GM12878 (cell line): ENCODE measurements around the gene SPINT1. TPM values are rescaled to one million over a fixed set of nuclear protein-coding genes. Genes with fewer than 3 reads are reported as not detected.

Experiments used
- BMI1 ChIP-seq: fragments of 450-650 bp; IDR thresholded peaks from 2 replicates; pipeline ENCODE4 v1.6.1; 2016; ENCODE audit warnings: mild to moderate bottlenecking, moderate library complexity, borderline replicate concordance
- CHD1 ChIP-seq: IDR thresholded peaks from 2 replicates; pipeline ENCODE4 v1.6.1; 2012; ENCODE audit warnings: low read depth, low read length, improper control_type of control experiment
- DPF2 ChIP-seq: fragments of 450-650 bp; IDR thresholded peaks from 2 replicates; pipeline ENCODE4 v1.6.1; 2017; ENCODE audit warnings: mild to moderate bottlenecking
- FOXK2 ChIP-seq: fragments of 450-650 bp; IDR thresholded peaks from 2 replicates; pipeline ENCODE4 v1.6.1; 2017; ENCODE audit warnings: mild to moderate bottlenecking, moderate library complexity
- MEF2A ChIP-seq: IDR thresholded peaks from 2 replicates; pipeline ENCODE4 v1.6.1; 2011; ENCODE audit warnings: low read depth, mild to moderate bottlenecking, low read length, moderate library complexity; ENCODE audit not compliant: insufficient read depth
- NFYA ChIP-seq: IDR thresholded peaks from 2 replicates; pipeline ENCODE4 v1.6.1; 2011; ENCODE audit warnings: low read depth, mild to moderate bottlenecking, low read length, improper control_type of control experiment, borderline replicate concordance
- POU2F2 ChIP-seq: IDR thresholded peaks from 3 replicates; pipeline ENCODE4 v1.6.1; 2011; ENCODE audit warnings: low read depth, mild to moderate bottlenecking, low read length, borderline replicate concordance
- SMC3 ChIP-seq: IDR thresholded peaks from 2 replicates; pipeline ENCODE4 v1.6.1; 2011; ENCODE audit warnings: low read length, improper control_type of control experiment, borderline replicate concordance
- TAF1 ChIP-seq: IDR thresholded peaks from 2 replicates; pipeline ENCODE4 v1.6.1; 2011; ENCODE audit warnings: mild to moderate bottlenecking, low read depth, low read length, borderline replicate concordance
- TCF3 ChIP-seq: IDR thresholded peaks from 2 replicates; pipeline ENCODE4 v1.6.1; 2012; ENCODE audit warnings: low read depth, mild to moderate bottlenecking, low read length, borderline replicate concordance; ENCODE audit not compliant: insufficient read depth
- polyA plus RNA-seq, 11 experiments: library from polyadenylated mRNA; depleted of rRNA in 4 of 11; unstranded in 6 of 11; stranded (reverse) in 5 of 11; fragments of >200 nt; fragmentation: Nextera tagmentation in 4 of 11; fragmentation: Illumina TruSeq in 1 of 11; extraction: Ambion mirVana in 4 of 11; extraction: Trizol in 1 of 11; gene quantifications; 1 replicate in 1 of 11; 2 replicates in 10 of 11; pipeline versions ENCODE4 v1.2.1 to v1.2.3, GENCODE V29; 2011 to 2016; ENCODE audit warnings: inconsistent platforms in 2 of 11, missing spikeins in 2 of 11, low read depth in 1 of 11
- total RNA-seq, 4 experiments: library from RNA; depleted of rRNA in 3 of 4; stranded (reverse); fragments of >200 nt in 3 of 4; fragmentation: Illumina TruSeq in 1 of 4; extraction: Trizol in 1 of 4; gene quantifications; 2 replicates each; pipeline versions ENCODE4 v1.2.1 to v1.2.3, GENCODE V29; 2013 to 2021
- TF ChIP-seq, protein P1 (sequence below): fragments of 450-650 bp; conservative IDR thresholded peaks from 2 replicates; pipeline ENCODE4 v1.6.1; 2017; ENCODE audit warnings: mild to moderate bottlenecking, moderate library complexity
- TF ChIP-seq, protein P2 (sequence below): IDR thresholded peaks from 2 replicates; pipeline ENCODE4 v1.6.1; 2011; ENCODE audit warnings: mild to moderate bottlenecking, low read depth, low read length, moderate library complexity; ENCODE audit not compliant: insufficient replicate concordance

SPINT1 gene
- total and polyA plus RNA-seq, 10 of the 15 experiments (the other 5 are each of a cell fraction or from before 2014, with no cell fraction given) = 3.5 to 28.6 (median 10.2) TPM

DNA sequence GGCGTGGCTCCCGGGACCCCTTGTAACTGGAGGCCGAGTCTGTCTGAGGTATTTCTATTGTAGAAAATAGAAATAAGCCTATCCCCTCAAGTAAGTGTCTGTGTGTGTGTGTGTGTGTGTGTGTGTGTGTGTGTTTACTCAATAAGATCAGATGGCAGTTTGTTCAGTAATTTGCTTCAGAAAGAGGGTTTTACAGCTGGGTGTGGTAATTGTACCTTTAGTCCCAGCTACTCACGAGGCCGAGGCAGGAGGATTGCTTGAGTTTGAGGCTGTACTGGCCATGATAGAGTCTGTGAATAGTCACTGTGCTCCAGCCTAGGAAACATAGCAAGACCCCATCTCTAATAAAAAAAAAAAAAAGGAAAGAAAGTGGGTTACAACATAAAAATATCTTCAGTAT is 8.7 kb downstream of the SPINT1 start (continued):
- TF ChIP-seq BMI1 (no peak), MEF2A (no peak), SMC3 (no peak), TAF1 (no peak), FOXK2 (no peak), CHD1 (no peak), POU2F2 (no peak), DPF2 (no peak), NFYA (no peak), TCF3 (no peak)
- TF ChIP-seq, protein P1, sequence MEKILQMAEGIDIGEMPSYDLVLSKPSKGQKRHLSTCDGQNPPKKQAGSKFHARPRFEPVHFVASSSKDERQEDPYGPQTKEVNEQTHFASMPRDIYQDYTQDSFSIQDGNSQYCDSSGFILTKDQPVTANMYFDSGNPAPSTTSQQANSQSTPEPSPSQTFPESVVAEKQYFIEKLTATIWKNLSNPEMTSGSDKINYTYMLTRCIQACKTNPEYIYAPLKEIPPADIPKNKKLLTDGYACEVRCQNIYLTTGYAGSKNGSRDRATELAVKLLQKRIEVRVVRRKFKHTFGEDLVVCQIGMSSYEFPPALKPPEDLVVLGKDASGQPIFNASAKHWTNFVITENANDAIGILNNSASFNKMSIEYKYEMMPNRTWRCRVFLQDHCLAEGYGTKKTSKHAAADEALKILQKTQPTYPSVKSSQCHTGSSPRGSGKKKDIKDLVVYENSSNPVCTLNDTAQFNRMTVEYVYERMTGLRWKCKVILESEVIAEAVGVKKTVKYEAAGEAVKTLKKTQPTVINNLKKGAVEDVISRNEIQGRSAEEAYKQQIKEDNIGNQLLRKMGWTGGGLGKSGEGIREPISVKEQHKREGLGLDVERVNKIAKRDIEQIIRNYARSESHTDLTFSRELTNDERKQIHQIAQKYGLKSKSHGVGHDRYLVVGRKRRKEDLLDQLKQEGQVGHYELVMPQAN = no peak
- TF ChIP-seq, protein P2, sequence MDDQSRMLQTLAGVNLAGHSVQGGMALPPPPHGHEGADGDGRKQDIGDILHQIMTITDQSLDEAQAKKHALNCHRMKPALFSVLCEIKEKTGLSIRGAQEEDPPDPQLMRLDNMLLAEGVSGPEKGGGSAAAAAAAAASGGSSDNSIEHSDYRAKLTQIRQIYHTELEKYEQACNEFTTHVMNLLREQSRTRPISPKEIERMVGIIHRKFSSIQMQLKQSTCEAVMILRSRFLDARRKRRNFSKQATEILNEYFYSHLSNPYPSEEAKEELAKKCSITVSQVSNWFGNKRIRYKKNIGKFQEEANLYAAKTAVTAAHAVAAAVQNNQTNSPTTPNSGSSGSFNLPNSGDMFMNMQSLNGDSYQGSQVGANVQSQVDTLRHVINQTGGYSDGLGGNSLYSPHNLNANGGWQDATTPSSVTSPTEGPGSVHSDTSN = no peak
